K562 (cell line): ENCODE data around the gene NAPB.

Source experiments
- AFF1 ChIP-seq, 2 experiments: fragments of 450-650 bp; IDR thresholded peaks; 2 replicates each; pipeline ENCODE4 v1.6.1; 2018; ENCODE audit warnings: mild to moderate bottlenecking in 2 of 2, low read depth in 1 of 2; ENCODE audit not compliant: partially characterized antibody in 2 of 2
- CBX8 ChIP-seq: fragments of 200-600 bp; sonication (generic); IDR thresholded peaks from 2 replicates; pipeline ENCODE4 v1.6.1; 2012; ENCODE audit warnings: borderline replicate concordance, mixed run types, low read depth, mild to moderate bottlenecking, moderate library complexity, mixed read lengths, low read length, control low read depth, inconsistent platforms; ENCODE audit not compliant: poor library complexity, severe bottlenecking; ENCODE audit errors: extremely low read depth
- CREB5 ChIP-seq: fragments of 250-450 bp; sonication (Bioruptor Pico); IDR thresholded peaks from 2 replicates; pipeline ENCODE4 v1.5.0; 2020; ENCODE audit warnings: mild to moderate bottlenecking
- CTCF ChIP-seq, 3 experiments: IDR thresholded peaks in 2 of 3; conservative IDR thresholded peaks in 1 of 3; 2 replicates each; pipeline ENCODE4 v1.5.1; 2011 to 2012; ENCODE audit warnings: low read length in 3 of 3, mild to moderate bottlenecking in 3 of 3, control low read depth in 2 of 3, improper control_type of control experiment in 1 of 3, inconsistent platforms in 1 of 3, low read depth in 1 of 3, mixed read lengths in 1 of 3, moderate library complexity in 1 of 3; ENCODE audit not compliant: insufficient read depth in 2 of 3
- GABPA ChIP-seq: fragments of 200-800 bp; sonication (Bioruptor generic); conservative IDR thresholded peaks from 2 replicates; pipeline ENCODE4 v1.6.1; 2016; ENCODE audit warnings: low read depth, missing genetic modification characterization, missing compliant biosample characterization
- MECOM ChIP-seq: fragments of 250-450 bp; sonication (Bioruptor Pico); IDR thresholded peaks from 2 replicates; pipeline ENCODE4 v1.8.0; 2022; ENCODE audit warnings: inconsistent platforms
- MEF2A ChIP-seq: IDR thresholded peaks from 2 replicates; pipeline ENCODE4 v1.6.1; 2011; ENCODE audit warnings: low read depth, mild to moderate bottlenecking, low read length, moderate library complexity; ENCODE audit not compliant: control insufficient read depth
- NCOA1 ChIP-seq: fragments of 450-650 bp; IDR thresholded peaks from 2 replicates; pipeline ENCODE4 v1.6.1; 2016; ENCODE audit warnings: low read depth
- NR2C1 ChIP-seq, 2 experiments: fragments of 450-650 bp; IDR thresholded peaks; 2 replicates each; pipeline ENCODE4 v1.6.1; 2017; ENCODE audit warnings: mild to moderate bottlenecking in 2 of 2, antibody characterized with exemption in 1 of 2, inconsistent platforms in 1 of 2, missing compliant biosample characterization in 1 of 2, missing genetic modification characterization in 1 of 2
- PTRF ChIP-seq: fragments of 450-650 bp; IDR thresholded peaks from 2 replicates; pipeline ENCODE4 v1.6.1; 2016; ENCODE audit warnings: mild to moderate bottlenecking, missing genetic modification characterization, missing compliant biosample characterization
- RFX5 ChIP-seq: IDR thresholded peaks from 2 replicates; pipeline ENCODE4 v1.6.1; 2011; ENCODE audit warnings: low read depth, mild to moderate bottlenecking, improper control_type of control experiment, low read length
- ZFX ChIP-seq: sonication (generic); formaldehyde crosslinking; IDR thresholded peaks from 2 replicates; pipeline ENCODE4 v1.8.0; 2022; ENCODE audit warnings: mild to moderate bottlenecking, missing genetic modification reagents, moderate library complexity

DNA sequence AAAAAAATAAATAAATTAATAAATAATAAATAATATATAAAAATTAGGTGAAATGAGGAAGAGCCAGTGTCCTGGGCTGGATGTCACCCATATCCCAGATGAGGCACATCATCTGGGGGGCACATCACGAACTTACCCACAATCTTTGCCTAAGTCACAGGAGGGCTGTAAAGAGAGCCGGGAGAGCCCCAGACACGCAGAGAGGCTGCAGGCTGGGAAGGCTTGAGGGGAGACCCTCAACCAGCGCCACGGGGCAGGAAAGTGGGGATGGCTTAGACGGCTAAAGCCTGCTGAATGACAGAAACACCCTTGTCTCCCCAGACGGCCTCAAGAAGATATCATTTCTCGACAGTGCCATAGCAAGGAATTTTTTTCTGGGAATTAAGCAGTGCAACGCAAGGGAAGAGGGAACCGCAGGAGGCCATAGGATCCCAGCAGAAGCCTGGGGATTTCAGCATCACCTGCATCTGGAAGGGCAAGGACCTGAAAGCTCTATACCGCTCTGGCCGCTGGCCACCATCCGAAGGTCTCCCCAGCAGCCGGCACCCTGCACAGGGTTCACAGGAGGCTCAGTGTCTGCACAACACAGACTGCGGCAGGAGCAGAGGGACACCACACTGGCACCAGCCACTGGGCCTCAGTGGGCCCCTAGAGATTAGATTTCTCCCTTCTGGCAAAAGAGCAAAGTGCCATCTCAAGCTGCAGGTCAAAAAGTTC is 93.5 kb downstream of the NAPB start:
- TF ChIP-seq NR2C1 (IDR thresholded peaks at IDR 0.05) (no peak), NR2C1 (tag; IDR thresholded peaks at IDR 0.05) (no peak), MECOM (CRISPR knock-in tag) (no peak), PTRF (tag) (no peak), ZFX (CRISPR knock-in tag) (no peak), MEF2A (no peak), CTCF (IDR thresholded peaks at IDR 0.05 in 2 of 3, conservative IDR thresholded peaks at IDR 0.05 in 1 of 3; ENCODE audit: insufficient read depth in 2 of 3, low read depth in 1 of 3, low read length in 3 of 3) (no peak), RFX5 (no peak), GABPA (tag) (no peak), CBX8 (no peak), AFF1 (IDR thresholded peaks at IDR 0.05; ENCODE audit: low read depth in 1 of 2, partially characterized antibody in 2 of 2) (no peak), CREB5 (CRISPR knock-in tag) (no peak), NCOA1 (no peak)
